Measurements from ENCODE around the gene CCSER1.

DNA sequence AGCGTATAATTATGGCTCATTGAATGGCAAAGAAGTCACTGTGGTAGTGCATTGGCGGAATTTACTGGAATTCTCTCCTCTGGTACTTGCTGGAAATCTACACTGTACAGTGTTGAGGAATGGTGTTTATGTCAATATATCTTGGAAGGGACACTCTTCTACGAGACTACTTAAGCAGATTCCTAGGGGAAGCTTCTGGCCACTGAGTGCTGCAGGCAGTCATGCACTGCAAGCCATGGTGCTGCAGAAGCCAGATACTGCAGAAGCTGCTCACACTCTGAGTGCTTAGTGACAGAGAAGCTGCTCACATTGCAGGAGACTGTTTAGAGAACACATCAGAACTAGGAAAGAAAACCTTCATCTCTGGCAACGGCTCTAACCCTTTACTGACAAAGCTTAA, 725.0 kb downstream of the CCSER1 start:
- no peak for TF ChIP-seq EZH2 (IDR thresholded peaks at IDR 0.05; ENCODE audit: borderline replicate concordance, insufficient read depth, low read depth, low read length, poor library complexity, severe bottlenecking)
- TF ChIP-seq, protein P1, sequence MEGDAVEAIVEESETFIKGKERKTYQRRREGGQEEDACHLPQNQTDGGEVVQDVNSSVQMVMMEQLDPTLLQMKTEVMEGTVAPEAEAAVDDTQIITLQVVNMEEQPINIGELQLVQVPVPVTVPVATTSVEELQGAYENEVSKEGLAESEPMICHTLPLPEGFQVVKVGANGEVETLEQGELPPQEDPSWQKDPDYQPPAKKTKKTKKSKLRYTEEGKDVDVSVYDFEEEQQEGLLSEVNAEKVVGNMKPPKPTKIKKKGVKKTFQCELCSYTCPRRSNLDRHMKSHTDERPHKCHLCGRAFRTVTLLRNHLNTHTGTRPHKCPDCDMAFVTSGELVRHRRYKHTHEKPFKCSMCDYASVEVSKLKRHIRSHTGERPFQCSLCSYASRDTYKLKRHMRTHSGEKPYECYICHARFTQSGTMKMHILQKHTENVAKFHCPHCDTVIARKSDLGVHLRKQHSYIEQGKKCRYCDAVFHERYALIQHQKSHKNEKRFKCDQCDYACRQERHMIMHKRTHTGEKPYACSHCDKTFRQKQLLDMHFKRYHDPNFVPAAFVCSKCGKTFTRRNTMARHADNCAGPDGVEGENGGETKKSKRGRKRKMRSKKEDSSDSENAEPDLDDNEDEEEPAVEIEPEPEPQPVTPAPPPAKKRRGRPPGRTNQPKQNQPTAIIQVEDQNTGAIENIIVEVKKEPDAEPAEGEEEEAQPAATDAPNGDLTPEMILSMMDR (IDR thresholded peaks at IDR 0.05): no peak

Measured in B cell (primary cell).